GM23248 (cell line): ENCODE data around the gene DSE. TPM values are rescaled to one million over a fixed set of nuclear protein-coding genes. Genes with fewer than 3 reads are reported as not detected.

ENCODE experiments used
- DNase-seq: peaks from one replicate; pipeline ENCODE4 v3.0.0-alpha.2; 2015
- H2AFZ ChIP-seq: fragments of 200-600 bp; sonication (generic); 2 replicates; pipeline ENCODE4 v1.6.1; 2016; ENCODE audit warnings: antibody characterized with exemption
- H3F3A ChIP-seq: fragments of 200-600 bp; sonication (generic); 2 replicates; pipeline ENCODE4 v1.6.1; 2016; ENCODE audit warnings: mild to moderate bottlenecking, antibody characterized with exemption, mixed run types; ENCODE audit not compliant: insufficient read depth
- H3K27ac ChIP-seq: fragments of 200-600 bp; sonication (generic); 2 replicates; pipeline ENCODE4 v1.5.1; 2016; ENCODE audit warnings: mild to moderate bottlenecking
- H3K27me3 ChIP-seq: fragments of 200-600 bp; sonication (generic); replicated peaks from 2 replicates; pipeline ENCODE4 v1.6.1; 2016; ENCODE audit warnings: mild to moderate bottlenecking; ENCODE audit not compliant: insufficient read depth
- H3K36me3 ChIP-seq: fragments of 200-600 bp; sonication (generic); 2 replicates; pipeline ENCODE4 v1.6.1; 2016; ENCODE audit warnings: low read depth, mild to moderate bottlenecking
- H3K4me1 ChIP-seq: fragments of 200-600 bp; sonication (generic); 2 replicates; pipeline ENCODE4 v1.6.1; 2016; ENCODE audit warnings: mild to moderate bottlenecking; ENCODE audit not compliant: insufficient read depth
- H3K4me2 ChIP-seq: fragments of 200-600 bp; sonication (generic); one replicate; pipeline ENCODE4 v1.6.1; 2016; ENCODE audit warnings: mild to moderate bottlenecking; ENCODE audit not compliant: unreplicated experiment
- H3K4me3 ChIP-seq: fragments of 200-600 bp; sonication (generic); 2 replicates; pipeline ENCODE4 v1.5.1; 2016; ENCODE audit warnings: mild to moderate bottlenecking
- H3K79me2 ChIP-seq: fragments of 200-600 bp; sonication (generic); 2 replicates; pipeline ENCODE4 v1.6.1; 2016; ENCODE audit warnings: mild to moderate bottlenecking; ENCODE audit not compliant: insufficient read depth
- H3K9ac ChIP-seq: fragments of 200-600 bp; sonication (generic); 2 replicates; pipeline ENCODE4 v1.6.1; 2016; ENCODE audit warnings: mild to moderate bottlenecking
- H3K9me2 ChIP-seq: fragments of 200-600 bp; sonication (generic); 2 replicates; pipeline ENCODE4 v1.6.1; 2016; ENCODE audit warnings: mixed run types, mild to moderate bottlenecking, moderate library complexity; ENCODE audit not compliant: insufficient read depth
- H3K9me3 ChIP-seq: fragments of 200-600 bp; sonication (generic); one replicate; pipeline ENCODE4 v1.6.1; 2017; ENCODE audit warnings: low read depth
- H4K20me1 ChIP-seq: fragments of 200-600 bp; sonication (generic); 2 replicates; pipeline ENCODE4 v1.6.0; 2016; ENCODE audit not compliant: insufficient read depth
- EZH2 ChIP-seq: fragments of 200-600 bp; sonication (generic); IDR thresholded peaks from 2 replicates; pipeline ENCODE4 v1.6.1; 2018; ENCODE audit warnings: antibody characterized with exemption, mild to moderate bottlenecking; ENCODE audit not compliant: insufficient read depth, poor library complexity, severe bottlenecking
- EZH2phosphoT487 ChIP-seq: fragments of 200-600 bp; sonication (generic); IDR thresholded peaks from 2 replicates; pipeline ENCODE4 v1.6.1; 2018; ENCODE audit warnings: antibody characterized with exemption, moderate library complexity, mild to moderate bottlenecking, low read depth; ENCODE audit not compliant: insufficient read depth
- WGBS, 2 experiments: methylation state at CpG; one replicate each; pipeline ENCODE4 v1.1.6; 2015 to 2017; ENCODE audit warnings: low lambda C conversion rate in 2 of 2, low coverage in 1 of 2; ENCODE audit errors: missing lambda C conversion rate in 2 of 2; 5-methylcytosine and 5-hydroxymethylcytosine counted together
- in situ Hi-C: fragments of 300-500 bp; cut with MboI; formaldehyde crosslinking; loops from 2 replicates; pipeline ENCODE4 v1.15.0; 2020
- polyA plus RNA-seq: library from polyadenylated mRNA; unstranded; fragments of >200 nt; fragmentation: Nextera tagmentation; extraction: Ambion mirVana; gene quantifications from 2 replicates; pipeline ENCODE4 v1.2.1, GENCODE V29; 2016
- total RNA-seq: library from RNA; depleted of rRNA; stranded (reverse); fragments of >200 nt; shearing (Covaris generic); gene quantifications from 2 replicates; pipeline ENCODE4 v1.2.3, GENCODE V29; 2014

Gene DSE
- total and polyA plus RNA-seq, 2 experiments from 2014 or later, result 42.7 to 83.9 TPM

- Histone ChIP-seq H3F3A (peaks cover 10% of the 10 kb centered on the region), H3K9ac (no peak overlapping the region), H3K79me2 (no peaks in the 10 kb centered on the region), H3K27ac (no peak overlapping the region), H3K4me3 (no peak overlapping the region), H3K36me3 (no peaks in the 10 kb centered on the region), H3K9me2 (no peaks in the 10 kb centered on the region), H3K9me3 (no peaks in the 10 kb centered on the region), H2AFZ (no peak overlapping the region), H3K4me2 (no peak overlapping the region), H4K20me1 (no peaks in the 10 kb centered on the region), H3K27me3 (no peaks in the 10 kb centered on the region), H3K4me1 (peaks cover 7% of the 10 kb centered on the region)
- in situ Hi-C loops, result no loop called here
- no peak for DNase-seq
- WGBS, 2 experiments, result 97 to 100% methylated on average over 2 of the region's 2 CpGs
- no peak for TF ChIP-seq EZH2
- TF ChIP-seq EZH2phosphoT487, result no peak
Measured at GRCh38 chr6:116452531-116452930, 81.8 kb downstream of the DSE start.

- H3K9me3 ChIP-seq, result no peaks in the 10 kb centered on the region
- 0 out of 2 replicates have a peak, but pooled peaks cover 4% of the 10 kb centered on the region for H3F3A ChIP-seq
- no peaks in the 10 kb centered on the region for H3K4me1 ChIP-seq
- WGBS, 2 experiments, result 92% methylated on average over 3 of the region's 3 CpGs
- no peak overlapping the region for H3K4me3 ChIP-seq
- no peaks in the 10 kb centered on the region for H3K36me3 ChIP-seq
- no peaks in the 10 kb centered on the region for H4K20me1 ChIP-seq
- DNase-seq, result no peak
- TF ChIP-seq EZH2phosphoT487, result no peak
- no peak for TF ChIP-seq EZH2
- H3K9me2 ChIP-seq, result no peaks in the 10 kb centered on the region
- no peaks in the 10 kb centered on the region for H3K79me2 ChIP-seq
- H3K9ac ChIP-seq, result no peak overlapping the region
- H3K27ac ChIP-seq, result no peak overlapping the region
- H3K27me3 ChIP-seq, result 0 out of 2 replicates have a peak, but pooled peaks cover 7% of the 10 kb centered on the region
- H3K4me2 ChIP-seq, result no peak overlapping the region
- no peak overlapping the region for H2AFZ ChIP-seq
- in situ Hi-C loops, result no loop called here
Measured at GRCh38 chr6:116456106-116456505, 85.4 kb downstream of the DSE start.

GRCh38 chr6:116456927-116457326 is 86.2 kb downstream of the DSE start:
- no peaks in the 10 kb centered on the region for H3K79me2 ChIP-seq
- no peak overlapping the region for H3K4me2 ChIP-seq
- H3F3A ChIP-seq, result 0 out of 2 replicates have a peak, but pooled peaks cover 6% of the 10 kb centered on the region
- no peaks in the 10 kb centered on the region for H3K4me1 ChIP-seq
- no peak overlapping the region for H2AFZ ChIP-seq
- H3K27ac ChIP-seq, result no peak overlapping the region
- in situ Hi-C loops, result no loop called here
- H3K9me2 ChIP-seq, result no peaks in the 10 kb centered on the region
- H3K4me3 ChIP-seq, result no peak overlapping the region
- H3K9ac ChIP-seq, result no peak overlapping the region
- H3K36me3 ChIP-seq, result no peaks in the 10 kb centered on the region
- TF ChIP-seq EZH2phosphoT487 (no peak), EZH2 (no peak)
- 0 out of 2 replicates have a peak, but pooled peaks cover 7% of the 10 kb centered on the region for H3K27me3 ChIP-seq
- no peaks in the 10 kb centered on the region for H4K20me1 ChIP-seq
- no peaks in the 10 kb centered on the region for H3K9me3 ChIP-seq
- WGBS, 2 experiments, result 71 to 74% methylated on average over 2 of the region's 2 CpGs
- no peak for DNase-seq

DNA sequence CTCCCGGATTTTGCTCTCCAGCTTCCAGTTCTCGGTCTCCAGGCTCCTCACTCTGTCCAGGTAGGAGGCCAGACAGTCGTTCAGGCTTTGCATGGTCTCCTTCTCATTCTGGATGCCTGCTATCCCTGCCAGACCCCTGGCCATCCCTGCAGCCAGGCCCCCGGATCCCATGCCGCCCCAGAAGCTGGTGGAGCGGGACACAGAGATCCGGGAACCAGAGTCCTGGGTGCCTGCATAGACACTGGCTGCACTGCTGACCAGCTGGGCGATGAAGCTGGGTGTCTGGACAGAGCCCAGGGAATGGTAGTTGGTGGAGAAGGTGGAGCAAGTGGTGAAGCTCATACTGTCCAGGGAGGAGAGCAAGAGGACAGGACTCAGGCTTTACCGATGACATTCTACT is 87.5 kb downstream of the DSE start:
- no peaks in the 10 kb centered on the region for H3K9me3 ChIP-seq
- 80% methylated on average over 9 of the region's 9 CpGs for WGBS, 2 experiments
- H4K20me1 ChIP-seq, result no peaks in the 10 kb centered on the region
- H3K9ac ChIP-seq, result no peak overlapping the region
- no peaks in the 10 kb centered on the region for H3K79me2 ChIP-seq
- H3K27ac ChIP-seq, result no peak overlapping the region
- H3K9me2 ChIP-seq, result no peaks in the 10 kb centered on the region
- H2AFZ ChIP-seq, result no peak overlapping the region
- H3K27me3 ChIP-seq, result peaks cover 17% of the 10 kb centered on the region; the same call in 1 of the 2 replicates
- H3K4me1 ChIP-seq, result no peaks in the 10 kb centered on the region
- H3K36me3 ChIP-seq, result no peaks in the 10 kb centered on the region
- no peak overlapping the region for H3K4me2 ChIP-seq
- in situ Hi-C loops, result no loop called here
- TF ChIP-seq EZH2 (no peak), EZH2phosphoT487 (no peak)
- DNase-seq, result no peak
- no peak overlapping the region for H3K4me3 ChIP-seq
- H3F3A ChIP-seq, result 0 out of 2 replicates have a peak, but pooled peaks cover 6% of the 10 kb centered on the region

DNA sequence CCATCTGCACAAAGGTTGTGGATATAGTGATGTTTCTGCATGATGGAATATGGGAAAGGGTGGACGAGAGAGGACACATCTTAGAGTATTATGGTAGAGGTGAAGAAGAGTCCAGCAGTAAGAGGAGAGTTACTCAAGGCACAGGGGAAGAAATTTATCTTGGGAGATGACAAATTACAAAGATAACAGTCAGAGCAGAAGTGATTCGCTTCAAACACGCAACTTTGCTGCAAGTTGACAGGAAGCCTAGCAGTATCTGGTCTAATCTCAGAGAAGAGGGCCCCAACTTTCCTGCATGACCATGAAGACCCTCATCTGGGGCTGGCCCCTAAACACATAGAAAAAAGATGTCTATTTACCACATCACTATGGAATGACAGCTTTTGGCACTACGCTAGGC is 89.2 kb downstream of the DSE start:
- no peak overlapping the region for H3K4me2 ChIP-seq
- no peaks in the 10 kb centered on the region for H3K36me3 ChIP-seq
- H3K27ac ChIP-seq, result no peak overlapping the region
- in situ Hi-C loops, result no loop called here
- DNase-seq, result peak; percentile 8
- TF ChIP-seq EZH2phosphoT487 (no peak), EZH2 (no peak)
- H3F3A ChIP-seq, result 0 out of 2 replicates have a peak, but pooled peaks cover 6% of the 10 kb centered on the region
- no peak overlapping the region for H3K4me3 ChIP-seq
- H3K9me3 ChIP-seq, result no peaks in the 10 kb centered on the region
- no peak overlapping the region for H2AFZ ChIP-seq
- no peaks in the 10 kb centered on the region for H3K9me2 ChIP-seq
- H3K27me3 ChIP-seq, result peaks cover 17% of the 10 kb centered on the region; the same call in 1 of the 2 replicates
- WGBS, 2 experiments, result 87 to 88% methylated on average over 4 of the region's 4 CpGs
- no peaks in the 10 kb centered on the region for H4K20me1 ChIP-seq
- H3K9ac ChIP-seq, result no peak overlapping the region
- no peaks in the 10 kb centered on the region for H3K4me1 ChIP-seq
- H3K79me2 ChIP-seq, result no peaks in the 10 kb centered on the region
